ENCODE data around the gene FAM222A.

Gene FAM222A

DNA sequence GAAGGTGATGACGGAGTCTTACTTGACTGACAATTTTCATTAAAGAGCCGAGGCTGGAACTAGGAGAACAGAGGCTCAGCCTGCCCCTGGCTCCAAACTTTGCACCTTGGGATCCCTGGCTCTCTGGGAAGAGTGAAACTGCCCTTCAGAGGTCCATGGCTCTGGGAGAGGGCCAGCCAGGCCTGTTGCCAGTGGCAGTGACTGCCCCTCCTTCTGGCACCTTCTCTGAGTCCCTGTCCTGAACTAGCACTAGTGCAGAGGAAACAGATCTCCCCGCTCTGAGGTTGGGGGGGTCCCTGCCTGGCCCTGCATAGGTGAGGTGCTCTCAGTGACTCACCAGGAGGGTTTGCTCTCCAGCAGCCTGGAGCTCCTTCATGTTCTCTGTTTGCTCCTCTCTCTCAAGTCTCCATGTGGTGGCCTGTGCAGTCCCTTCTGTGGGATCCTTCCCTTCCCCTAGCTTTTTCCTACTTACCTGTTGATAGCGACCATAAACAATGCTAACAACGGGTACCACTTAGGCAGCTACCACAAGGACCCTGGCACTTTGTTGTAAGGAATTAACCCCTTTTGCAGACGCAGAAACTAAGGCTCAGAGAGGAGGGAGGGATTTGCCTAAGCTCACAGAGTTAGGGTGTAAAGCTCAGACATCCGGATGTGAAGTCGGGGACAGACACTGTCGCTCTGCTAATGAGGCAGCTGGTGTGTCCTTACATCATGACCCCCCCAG is 22.4 kb downstream of the FAM222A start:
- H3K27ac ChIP-seq (replicated peaks) = no peak overlapping the region

DNA sequence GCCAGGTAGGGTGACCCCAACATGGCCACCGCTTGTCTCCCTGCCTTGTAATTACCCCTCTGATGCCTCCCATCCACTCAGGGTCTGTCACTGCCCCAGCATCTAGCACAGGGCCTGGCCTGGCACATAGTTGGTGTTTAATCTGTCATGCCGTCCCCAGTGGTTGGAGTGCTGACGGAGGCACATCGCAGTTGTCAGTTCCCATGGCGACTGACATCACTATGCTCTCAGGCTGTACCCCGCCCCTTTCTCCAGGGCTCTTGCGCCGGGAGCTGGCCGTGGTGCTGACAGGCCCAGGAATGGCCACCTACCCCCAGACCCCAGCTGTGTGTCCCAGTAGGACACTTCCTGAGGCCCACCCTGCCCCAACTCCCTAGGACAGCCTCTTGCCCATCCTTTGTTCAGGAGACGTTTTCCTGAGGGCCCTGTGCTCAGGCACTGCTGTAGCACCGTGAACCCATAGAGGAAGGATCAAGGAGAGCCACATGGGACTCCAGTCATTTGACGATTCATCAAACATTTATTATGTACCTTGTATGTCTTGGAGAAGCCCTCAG is 23.0 kb downstream of the FAM222A start:
- Histone ChIP-seq H3K27ac (replicated peaks) (no peak overlapping the region), H3K4me3 (replicated peaks; ENCODE audit: insufficient read depth, low read length) (no peak overlapping the region), H3K27me3 (ENCODE audit: insufficient read depth, poor library complexity, severe bottlenecking) (no peaks in the 10 kb centered on the region)
- peak in 1 of 2 experiments; percentile 51 for DNase-seq (ENCODE audit: low read depth in 1 of 2, low spot score in 1 of 2)
- TF ChIP-seq, protein P1, sequence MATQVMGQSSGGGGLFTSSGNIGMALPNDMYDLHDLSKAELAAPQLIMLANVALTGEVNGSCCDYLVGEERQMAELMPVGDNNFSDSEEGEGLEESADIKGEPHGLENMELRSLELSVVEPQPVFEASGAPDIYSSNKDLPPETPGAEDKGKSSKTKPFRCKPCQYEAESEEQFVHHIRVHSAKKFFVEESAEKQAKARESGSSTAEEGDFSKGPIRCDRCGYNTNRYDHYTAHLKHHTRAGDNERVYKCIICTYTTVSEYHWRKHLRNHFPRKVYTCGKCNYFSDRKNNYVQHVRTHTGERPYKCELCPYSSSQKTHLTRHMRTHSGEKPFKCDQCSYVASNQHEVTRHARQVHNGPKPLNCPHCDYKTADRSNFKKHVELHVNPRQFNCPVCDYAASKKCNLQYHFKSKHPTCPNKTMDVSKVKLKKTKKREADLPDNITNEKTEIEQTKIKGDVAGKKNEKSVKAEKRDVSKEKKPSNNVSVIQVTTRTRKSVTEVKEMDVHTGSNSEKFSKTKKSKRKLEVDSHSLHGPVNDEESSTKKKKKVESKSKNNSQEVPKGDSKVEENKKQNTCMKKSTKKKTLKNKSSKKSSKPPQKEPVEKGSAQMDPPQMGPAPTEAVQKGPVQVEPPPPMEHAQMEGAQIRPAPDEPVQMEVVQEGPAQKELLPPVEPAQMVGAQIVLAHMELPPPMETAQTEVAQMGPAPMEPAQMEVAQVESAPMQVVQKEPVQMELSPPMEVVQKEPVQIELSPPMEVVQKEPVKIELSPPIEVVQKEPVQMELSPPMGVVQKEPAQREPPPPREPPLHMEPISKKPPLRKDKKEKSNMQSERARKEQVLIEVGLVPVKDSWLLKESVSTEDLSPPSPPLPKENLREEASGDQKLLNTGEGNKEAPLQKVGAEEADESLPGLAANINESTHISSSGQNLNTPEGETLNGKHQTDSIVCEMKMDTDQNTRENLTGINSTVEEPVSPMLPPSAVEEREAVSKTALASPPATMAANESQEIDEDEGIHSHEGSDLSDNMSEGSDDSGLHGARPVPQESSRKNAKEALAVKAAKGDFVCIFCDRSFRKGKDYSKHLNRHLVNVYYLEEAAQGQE (IDR thresholded peaks at IDR 0.05; ENCODE audit: insufficient replicate concordance, low read depth) = peak; percentile 96
- no peak for TF ChIP-seq POLR2AphosphoS5 (IDR thresholded peaks at IDR 0.05; ENCODE audit: low read depth)

More for the DNA sequence above, 22.4 kb downstream of the FAM222A start:
- Histone ChIP-seq H3K27me3 (ENCODE audit: insufficient read depth, poor library complexity, severe bottlenecking) (no peaks in the 10 kb centered on the region), H3K4me3 (replicated peaks; ENCODE audit: insufficient read depth, low read length) (no peak overlapping the region)
- DNase-seq (ENCODE audit: low read depth in 1 of 2, low spot score in 1 of 2) = no peak
- TF ChIP-seq POLR2AphosphoS5 (IDR thresholded peaks at IDR 0.05; ENCODE audit: low read depth) = no peak
- no peak for TF ChIP-seq GABPA (IDR thresholded peaks at IDR 0.05; ENCODE audit: low read depth)
- TF ChIP-seq, protein P2, sequence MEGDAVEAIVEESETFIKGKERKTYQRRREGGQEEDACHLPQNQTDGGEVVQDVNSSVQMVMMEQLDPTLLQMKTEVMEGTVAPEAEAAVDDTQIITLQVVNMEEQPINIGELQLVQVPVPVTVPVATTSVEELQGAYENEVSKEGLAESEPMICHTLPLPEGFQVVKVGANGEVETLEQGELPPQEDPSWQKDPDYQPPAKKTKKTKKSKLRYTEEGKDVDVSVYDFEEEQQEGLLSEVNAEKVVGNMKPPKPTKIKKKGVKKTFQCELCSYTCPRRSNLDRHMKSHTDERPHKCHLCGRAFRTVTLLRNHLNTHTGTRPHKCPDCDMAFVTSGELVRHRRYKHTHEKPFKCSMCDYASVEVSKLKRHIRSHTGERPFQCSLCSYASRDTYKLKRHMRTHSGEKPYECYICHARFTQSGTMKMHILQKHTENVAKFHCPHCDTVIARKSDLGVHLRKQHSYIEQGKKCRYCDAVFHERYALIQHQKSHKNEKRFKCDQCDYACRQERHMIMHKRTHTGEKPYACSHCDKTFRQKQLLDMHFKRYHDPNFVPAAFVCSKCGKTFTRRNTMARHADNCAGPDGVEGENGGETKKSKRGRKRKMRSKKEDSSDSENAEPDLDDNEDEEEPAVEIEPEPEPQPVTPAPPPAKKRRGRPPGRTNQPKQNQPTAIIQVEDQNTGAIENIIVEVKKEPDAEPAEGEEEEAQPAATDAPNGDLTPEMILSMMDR (IDR thresholded peaks at IDR 0.05; ENCODE audit: insufficient read depth, low read length) = no peak
- TF ChIP-seq, protein P1 (IDR thresholded peaks at IDR 0.05; ENCODE audit: insufficient replicate concordance, low read depth) = no peak
- TF ChIP-seq SPI1 (IDR thresholded peaks at IDR 0.05; ENCODE audit: borderline replicate concordance, low read depth) = no peak

DNA sequence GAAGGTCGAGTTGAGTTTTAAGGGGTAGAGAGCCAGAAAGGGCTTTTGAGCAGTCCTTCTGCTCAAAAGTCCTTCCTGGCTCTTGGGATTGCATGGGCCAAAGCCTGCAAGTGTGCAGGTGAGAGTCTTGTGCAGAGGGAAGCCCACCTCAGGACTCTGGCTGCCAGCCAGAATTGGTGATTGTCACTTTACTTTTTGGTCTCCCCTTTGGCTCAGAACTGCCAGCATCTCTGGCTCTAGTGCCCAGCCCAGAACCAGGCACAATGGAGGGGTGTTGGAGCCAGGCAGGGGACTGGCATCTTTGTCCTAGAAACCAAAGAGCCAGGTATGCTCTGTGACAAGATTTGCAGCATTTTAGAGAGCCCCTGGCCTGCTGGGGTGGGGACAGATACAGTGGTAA is 23.5 kb downstream of the FAM222A start:
- TF ChIP-seq POLR2AphosphoS5 (IDR thresholded peaks at IDR 0.05; ENCODE audit: low read depth) (no peak), SPI1 (IDR thresholded peaks at IDR 0.05; ENCODE audit: borderline replicate concordance, low read depth) (no peak), GABPA (IDR thresholded peaks at IDR 0.05; ENCODE audit: low read depth) (no peak)
- TF ChIP-seq, protein P2 (IDR thresholded peaks at IDR 0.05; ENCODE audit: insufficient read depth, low read length) = no peak
- TF ChIP-seq, protein P1 (IDR thresholded peaks at IDR 0.05; ENCODE audit: insufficient replicate concordance, low read depth) = no peak
- Histone ChIP-seq H3K27me3 (ENCODE audit: insufficient read depth, poor library complexity, severe bottlenecking) (no peaks in the 10 kb centered on the region), H3K4me3 (replicated peaks; ENCODE audit: insufficient read depth, low read length) (no peak overlapping the region), H3K27ac (replicated peaks) (no peak overlapping the region)
- DNase-seq (ENCODE audit: low read depth in 1 of 2, low spot score in 1 of 2) = no peak
